Cardiac fibroblast (primary cell): ENCODE results near the gene GATB.

Experiments used
- DNase-seq, 2 donors: peaks; one replicate each; pipeline versions ENCODE4 v3.0.0 to v3.0.0-alpha.2; 2010; ENCODE audit warnings: low read depth in 2 of 2
- H3K4me3 ChIP-seq, 2 donors: replicated peaks in 1 of 2; 1 replicate in 1 of 2; 2 replicates in 1 of 2; pipeline ENCODE4 v1.5.1; 2011; ENCODE audit warnings: low read depth in 2 of 2, low read length in 2 of 2, mild to moderate bottlenecking in 2 of 2, moderate library complexity in 1 of 2
- CTCF ChIP-seq: IDR thresholded peaks from one replicate; pipeline ENCODE4 v1.5.1; 2011; ENCODE audit warnings: low read depth, mild to moderate bottlenecking, low read length, inconsistent platforms

Gene GATB

GRCh38 chr4:151717909-151718628 is 42.7 kb downstream of the GATB start:
- no peak overlapping the region for H3K4me3 ChIP-seq
- TF ChIP-seq CTCF = no peak
- peak in 1 of 2 donors; percentile 64 for DNase-seq

GRCh38 chr4:151717314-151717713 is 43.5 kb downstream of the GATB start:
- DNase-seq = no peak
- no peak for TF ChIP-seq CTCF
- H3K4me3 ChIP-seq = no peak overlapping the region

DNA sequence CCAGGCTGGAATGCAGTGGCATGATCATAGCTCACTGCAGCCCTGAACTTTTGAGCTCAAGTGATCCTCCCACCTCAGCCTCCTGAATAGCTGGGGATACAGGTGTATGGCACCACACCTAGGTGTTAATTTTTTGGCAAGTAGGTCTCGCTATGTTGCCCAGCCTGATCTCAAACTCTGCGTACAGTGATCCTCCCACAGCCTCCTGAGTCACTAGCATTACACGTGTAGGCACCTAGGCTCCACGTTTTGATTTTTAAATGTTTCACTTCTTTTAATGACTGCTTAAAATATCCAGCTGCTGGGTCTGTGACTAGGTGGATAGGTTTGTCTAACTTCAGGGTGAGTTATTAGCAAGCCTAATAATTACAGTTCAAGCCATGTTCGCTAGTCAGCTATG is 44.5 kb downstream of the GATB start:
- no peak for TF ChIP-seq CTCF
- DNase-seq = no peak
- H3K4me3 ChIP-seq = no peak overlapping the region

- no peak for TF ChIP-seq CTCF
- no peak overlapping the region for H3K4me3 ChIP-seq
- no peak for DNase-seq
These were observed 44.9 kb downstream of the GATB start for GRCh38 chr4:151715881-151716280.

GRCh38 chr4:151712777-151713176 is 48.0 kb downstream of the GATB start:
- DNase-seq = no peak
- TF ChIP-seq CTCF = no peak
- no peak overlapping the region for H3K4me3 ChIP-seq

GRCh38 chr4:151711646-151712045 is 49.2 kb downstream of the GATB start:
- DNase-seq = no peak
- H3K4me3 ChIP-seq = no peak overlapping the region
- TF ChIP-seq CTCF = no peak

DNA sequence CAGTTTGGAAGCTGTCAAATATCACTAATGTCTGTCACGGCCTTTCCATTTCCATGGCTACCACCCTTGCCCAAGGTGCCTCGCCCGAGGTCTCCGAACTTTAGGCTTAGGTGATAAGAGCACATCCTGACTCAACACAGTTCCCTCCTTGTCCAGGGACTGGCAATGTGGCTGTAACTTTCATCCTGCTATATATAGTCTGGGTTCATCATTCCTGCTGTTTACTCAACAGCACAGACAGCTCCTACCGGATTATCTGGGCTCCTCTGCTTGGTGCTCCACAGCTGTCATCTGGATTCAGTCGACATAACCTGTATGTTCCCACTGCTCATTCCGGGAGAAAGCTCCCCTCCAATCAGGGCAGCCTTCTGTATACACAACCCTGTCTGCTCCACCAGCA is 51.2 kb downstream of the GATB start:
- no peak for DNase-seq
- no peak overlapping the region for H3K4me3 ChIP-seq
- TF ChIP-seq CTCF = no peak
